ENCODE measurements around the gene CDKAL1.
"Not testable (repeated sequence)": the region's sequence is repeated elsewhere in the genome, so short reads cannot be mapped to it uniquely, and the experiment has no call there.

Gene CDKAL1

DNA sequence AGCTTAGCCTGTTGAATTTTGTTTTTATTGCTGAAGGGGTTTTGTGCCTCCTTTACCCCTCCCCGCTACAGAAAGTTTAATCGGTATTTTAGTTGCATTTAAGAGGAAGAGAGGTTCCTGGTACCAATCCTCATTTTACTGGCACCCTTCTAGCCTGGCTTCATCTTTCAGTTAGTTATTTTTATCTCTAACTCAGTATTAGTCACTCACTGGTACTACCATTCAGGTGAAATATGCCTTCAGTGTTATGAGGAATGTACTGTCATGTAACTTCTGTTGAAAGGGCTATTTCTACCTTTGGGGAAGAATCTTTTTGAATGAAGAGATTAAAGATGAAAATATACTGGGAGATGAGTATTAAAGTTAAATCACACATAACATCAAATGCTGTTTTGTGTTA, 211.8 kb downstream of the CDKAL1 start:
- DNase-seq (ENCODE audit: low read depth) = no peak

DNA sequence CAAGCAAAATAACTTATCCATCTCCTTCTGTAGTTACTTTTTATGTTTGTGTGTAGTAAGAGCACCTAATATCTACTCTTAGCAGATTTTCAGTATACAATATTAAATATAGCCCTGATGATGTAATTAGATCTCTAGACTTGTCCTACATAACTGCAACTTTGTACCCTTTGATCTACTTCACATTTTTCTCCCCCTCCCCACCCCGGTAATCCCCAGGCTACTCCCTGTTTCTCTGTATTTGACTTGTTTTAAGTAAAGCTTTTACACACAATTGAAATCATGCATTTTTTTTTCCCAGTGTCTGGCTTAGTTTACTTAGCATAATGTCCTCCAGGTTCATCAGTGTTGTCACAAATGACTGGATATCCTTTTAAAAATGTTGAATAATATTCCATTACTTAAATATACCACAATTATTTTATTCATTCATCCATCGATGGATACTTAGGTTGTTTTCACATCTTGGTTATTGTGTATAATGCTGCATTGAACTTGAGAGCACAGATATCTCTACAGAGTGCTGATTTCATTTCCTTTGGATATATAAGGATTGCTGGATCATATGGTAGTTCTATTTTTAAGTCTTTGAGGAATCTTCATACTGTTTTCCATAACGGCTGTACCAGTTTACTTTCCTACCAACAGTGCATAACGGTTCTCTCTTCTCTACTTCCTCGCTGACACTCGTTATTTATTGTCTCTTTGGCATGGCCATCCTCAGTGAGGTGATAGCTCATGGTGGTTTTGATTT, 212.7 kb downstream of the CDKAL1 start:
- no peak for DNase-seq (ENCODE audit: low read depth)

- DNase-seq (ENCODE audit: low read depth) = no peak
These were observed 213.7 kb downstream of the CDKAL1 start for GRCh38 chr6:20747991-20748390.

DNA sequence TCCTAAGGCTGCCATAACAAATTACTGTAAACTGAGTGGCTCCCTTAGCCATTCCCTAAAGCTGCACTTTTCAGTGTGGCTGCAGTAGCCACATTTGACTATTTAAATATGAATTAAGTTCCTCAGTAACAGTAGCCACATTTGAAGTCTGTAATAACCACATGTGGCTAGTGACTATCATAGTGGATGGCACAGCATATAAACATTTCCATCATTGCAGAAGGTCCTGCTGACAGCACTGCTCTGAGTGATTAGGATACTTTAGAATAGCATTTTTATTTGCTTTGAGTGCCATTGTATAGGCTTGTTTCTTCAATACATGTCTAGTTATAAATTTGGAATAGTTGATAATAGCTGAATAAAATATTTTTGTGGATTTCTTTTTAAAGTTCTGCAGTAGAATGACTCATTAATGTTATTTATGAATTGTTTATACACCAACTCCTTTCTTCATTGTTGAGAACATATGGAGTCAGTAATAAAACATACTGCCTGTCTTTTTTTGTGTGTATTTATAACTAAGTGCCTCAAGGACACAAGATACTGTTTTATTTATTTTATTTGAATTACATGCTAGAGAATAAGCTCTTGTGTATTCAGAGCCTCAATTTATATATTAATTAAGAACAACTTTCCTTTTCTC, 217.2 kb downstream of the CDKAL1 start:
- no peak for DNase-seq (ENCODE audit: low read depth)

DNA sequence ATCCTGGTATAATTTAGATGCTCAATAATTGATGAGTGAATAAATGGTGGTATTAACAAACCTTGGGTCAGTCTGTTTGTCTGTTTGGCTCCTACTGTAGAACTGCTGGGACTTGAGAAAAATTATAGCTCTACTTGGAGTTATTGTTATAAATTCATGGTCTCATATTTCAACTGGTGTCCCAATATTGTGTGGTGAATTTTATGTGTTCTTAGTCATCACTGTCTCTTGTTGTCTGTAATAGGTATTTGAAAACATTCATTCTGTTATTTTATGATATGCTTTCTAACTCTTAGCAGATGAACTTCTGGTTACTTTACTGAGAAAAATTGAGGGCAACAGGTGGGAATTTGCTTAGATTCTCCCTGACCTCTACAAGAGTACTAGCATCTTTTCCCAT, 221.4 kb downstream of the CDKAL1 start:
- DNase-seq (ENCODE audit: low read depth) = no peak

- not testable (repeated sequence) for DNase-seq (ENCODE audit: low read depth)
These were observed 222.4 kb downstream of the CDKAL1 start for GRCh38 chr6:20756584-20757147.

DNA sequence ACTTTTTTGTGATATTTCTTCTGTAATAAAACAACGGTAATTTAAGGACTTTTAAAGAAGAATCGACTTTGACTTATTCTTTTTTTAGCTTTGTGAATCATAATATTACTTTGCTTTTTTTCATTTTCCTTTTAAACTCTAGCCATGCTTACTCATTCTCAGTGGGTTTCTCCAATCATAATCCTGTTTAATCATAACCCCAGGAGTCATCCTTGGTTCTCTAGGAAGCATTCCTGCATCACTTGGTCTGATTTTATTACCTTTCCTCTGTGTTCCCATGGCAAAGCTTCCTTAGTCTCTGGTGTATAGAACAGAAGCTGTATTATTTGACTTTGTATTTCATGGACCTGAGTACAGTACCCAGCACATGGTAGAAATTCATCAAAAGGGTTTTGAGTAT, 223.5 kb downstream of the CDKAL1 start:
- DNase-seq (ENCODE audit: low read depth) = no peak

DNA sequence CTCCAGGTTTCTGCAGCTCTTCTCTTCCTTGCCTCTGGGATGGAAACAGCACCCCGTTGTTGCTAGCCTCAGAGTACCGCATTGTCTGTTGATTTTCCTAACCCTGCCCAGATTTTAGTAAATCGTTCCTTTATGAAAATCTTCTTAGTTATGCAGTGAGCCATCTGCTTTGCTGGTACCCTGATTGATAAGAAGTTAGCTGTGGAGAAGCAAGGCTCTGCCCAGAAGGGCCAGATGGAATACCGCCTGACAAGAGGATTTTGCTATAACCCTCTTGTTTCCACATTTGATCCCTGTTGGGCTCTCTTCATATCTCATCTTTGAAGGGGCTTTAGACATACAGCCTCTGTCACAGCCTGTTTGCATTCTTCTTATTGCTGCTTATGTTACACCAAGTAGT, 229.0 kb downstream of the CDKAL1 start:
- DNase-seq (ENCODE audit: low read depth) = no peak

DNA sequence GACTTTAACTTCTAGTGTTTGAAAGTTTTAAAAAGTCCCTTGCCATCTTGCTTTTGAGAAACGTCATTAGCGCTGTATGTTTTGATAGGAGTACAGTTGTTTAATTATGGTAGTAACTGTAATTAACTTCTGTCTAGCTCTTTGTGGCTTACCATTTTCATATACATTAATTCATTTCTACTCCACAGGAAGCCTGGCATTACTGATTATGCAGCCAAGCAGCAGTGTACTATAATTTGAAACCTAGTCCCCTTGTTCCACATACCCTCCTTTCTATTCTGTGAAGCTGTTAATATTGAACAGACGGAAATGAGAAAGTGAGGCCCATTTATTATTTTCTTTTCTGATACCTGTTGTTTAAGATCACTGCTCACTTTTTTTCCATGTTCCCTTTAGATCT, 235.4 kb downstream of the CDKAL1 start:
- no peak for DNase-seq (ENCODE audit: low read depth)

DNA sequence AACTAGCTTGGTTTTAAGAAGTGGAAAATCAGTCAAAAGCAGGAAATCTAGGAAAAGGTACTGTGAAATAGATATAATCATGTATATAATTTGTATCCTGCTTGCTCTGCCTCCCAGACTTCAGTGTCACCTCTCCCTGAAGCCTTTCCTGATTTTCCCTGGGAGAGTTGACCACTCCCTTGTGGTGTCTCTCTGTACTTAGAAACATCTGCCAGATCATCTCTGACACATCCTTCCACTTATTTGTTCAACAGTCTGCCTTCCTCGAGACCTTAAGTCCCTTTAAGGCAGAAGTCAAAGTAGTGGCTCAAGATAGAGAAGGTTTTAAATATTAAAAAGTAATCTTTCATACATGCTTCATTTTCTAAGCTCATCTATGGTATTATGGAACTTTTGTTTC, 236.5 kb downstream of the CDKAL1 start:
- no peak for DNase-seq (ENCODE audit: low read depth)

GRCh38 chr6:20771409-20771808, 237.2 kb downstream of the CDKAL1 start:
- DNase-seq (ENCODE audit: low read depth) = no peak

GRCh38 chr6:20773822-20774221, 239.6 kb downstream of the CDKAL1 start:
- DNase-seq (ENCODE audit: low read depth) = no peak

- no peak for DNase-seq (ENCODE audit: low read depth)
These were observed 241.7 kb downstream of the CDKAL1 start for GRCh38 chr6:20775981-20776380.

DNA sequence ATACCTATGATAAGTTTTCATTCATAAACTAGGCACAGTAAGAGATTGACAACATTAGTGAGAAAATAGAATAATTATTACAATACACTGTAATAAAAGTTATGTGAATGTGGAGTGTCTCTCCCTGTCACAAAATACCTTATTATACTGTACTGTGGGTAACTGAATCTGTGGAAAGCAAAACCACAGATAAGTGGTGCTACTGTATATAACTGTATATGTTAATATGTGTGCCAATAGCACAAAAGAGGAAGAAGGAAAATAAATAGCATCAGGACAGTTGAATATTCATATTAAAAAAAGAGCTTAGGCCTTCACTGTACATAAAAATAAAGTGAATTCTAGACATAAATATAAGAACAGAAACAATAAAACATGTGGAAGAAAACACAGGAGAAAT, 243.5 kb downstream of the CDKAL1 start:
- no peak for DNase-seq (ENCODE audit: low read depth)

DNA sequence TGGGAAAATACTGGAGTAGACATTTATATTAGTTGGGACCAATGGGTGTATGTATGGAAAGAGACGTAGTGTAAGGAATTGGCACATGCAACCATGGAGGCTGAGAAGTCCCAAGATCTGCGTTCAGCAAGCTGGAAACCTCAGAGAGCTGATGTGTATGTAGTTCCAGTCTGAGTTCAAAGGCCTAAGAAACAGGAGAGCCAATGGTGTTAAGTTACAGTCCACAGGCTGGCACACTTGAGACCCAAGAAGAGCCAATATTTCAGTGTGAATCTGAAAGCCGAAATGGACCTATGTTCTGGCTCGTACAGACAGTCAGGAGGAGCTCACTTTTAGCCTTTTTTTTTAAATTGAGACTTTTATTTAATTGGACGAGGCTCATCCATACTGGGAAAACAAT, 244.2 kb downstream of the CDKAL1 start:
- DNase-seq (ENCODE audit: low read depth) = no peak

GRCh38 chr6:20778912-20779311, 244.7 kb downstream of the CDKAL1 start:
- DNase-seq (ENCODE audit: low read depth) = no peak

DNA sequence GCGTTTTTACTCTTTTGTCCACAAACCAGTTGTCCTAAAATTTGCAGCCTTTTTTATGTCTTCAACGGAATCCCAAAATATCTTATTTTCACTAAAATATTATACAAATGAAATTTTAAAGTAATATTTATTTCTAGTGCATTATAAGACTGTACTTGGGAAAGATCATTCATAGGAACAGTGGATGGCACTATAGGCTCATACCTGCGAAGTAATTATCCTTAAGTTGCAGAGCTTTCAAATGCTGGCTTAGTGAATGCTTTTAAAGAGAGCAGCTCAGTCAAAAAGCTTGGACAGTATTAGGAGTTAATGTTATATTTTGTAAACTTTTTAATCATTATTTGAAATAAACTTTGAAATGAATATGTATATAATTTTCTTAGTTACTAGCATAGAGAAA, 254.9 kb downstream of the CDKAL1 start:
- DNase-seq (ENCODE audit: low read depth) = no peak

GRCh38 chr6:20790032-20790791, 256.0 kb downstream of the CDKAL1 start:
- DNase-seq (ENCODE audit: low read depth) = no peak

GRCh38 chr6:20791074-20791473, 256.8 kb downstream of the CDKAL1 start:
- no peak for DNase-seq (ENCODE audit: low read depth)

DNA sequence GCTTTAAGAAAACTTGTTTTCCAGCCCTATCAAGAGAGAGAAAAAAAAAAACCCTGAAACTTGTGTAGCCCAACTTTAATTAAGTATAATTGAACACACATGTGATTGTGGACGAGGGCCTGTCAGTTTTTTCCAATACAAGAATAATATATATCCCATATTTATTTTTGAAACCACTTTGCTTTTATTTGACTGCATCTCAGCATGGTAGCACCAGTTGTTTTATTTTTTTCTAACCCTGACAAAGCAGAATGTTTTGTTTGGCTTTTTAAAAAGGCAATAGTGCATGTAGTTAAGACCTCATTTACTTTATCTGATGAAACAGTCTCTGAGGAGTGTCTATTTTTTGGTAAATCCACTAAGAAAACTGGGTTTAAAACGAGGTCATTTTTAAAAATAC, 257.7 kb downstream of the CDKAL1 start:
- DNase-seq (ENCODE audit: low read depth) = no peak

GRCh38 chr6:20793174-20793573, 258.9 kb downstream of the CDKAL1 start:
- DNase-seq (ENCODE audit: low read depth) = no peak

DNA sequence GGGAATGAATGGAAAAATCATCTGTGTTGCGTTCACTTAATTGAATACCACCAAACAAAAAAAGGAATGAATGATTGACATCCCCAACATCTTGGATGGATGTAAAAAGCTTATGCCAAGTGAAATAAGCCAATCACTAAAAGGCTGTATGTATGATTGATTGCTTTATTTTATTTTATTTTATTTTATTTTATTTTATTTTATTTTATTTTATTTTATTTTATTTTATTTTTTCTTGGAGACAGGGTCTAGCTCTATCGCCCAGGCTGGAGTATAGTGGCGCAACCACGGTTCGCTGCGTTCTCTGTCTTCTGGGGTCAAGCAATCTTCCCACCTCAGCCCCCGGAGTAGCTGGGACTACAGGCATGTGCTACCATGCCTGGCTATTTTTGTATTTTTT, 263.3 kb downstream of the CDKAL1 start:
- DNase-seq (ENCODE audit: low read depth) = no peak

DNA sequence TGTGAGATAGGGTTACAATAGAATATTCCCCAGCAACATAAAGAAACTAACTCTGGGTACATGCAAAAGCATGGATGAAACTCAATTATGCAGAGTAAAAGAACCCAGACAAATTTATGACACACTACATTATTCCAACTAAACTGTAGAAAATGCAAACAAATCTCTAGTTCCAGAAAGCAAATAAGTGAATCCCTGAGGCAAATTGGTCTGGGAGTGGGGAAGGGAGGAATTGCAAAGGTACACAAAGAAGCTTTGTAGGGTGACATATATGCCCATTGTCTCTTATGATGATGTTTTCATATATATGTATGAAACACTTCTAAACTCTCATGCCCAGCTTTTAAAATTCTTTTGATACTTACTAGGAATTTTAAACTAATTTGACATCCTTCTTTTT, 266.0 kb downstream of the CDKAL1 start:
- DNase-seq (ENCODE audit: low read depth) = no peak
